GM12878 (cell line): ENCODE measurements around the gene GALNT9. TPM values are rescaled to one million over a fixed set of nuclear protein-coding genes. Genes with fewer than 3 reads are reported as not detected.

Source experiments
- ATAC-seq: fragments of 200-7000 bp; cut with Tn5 transposase; 3 replicates; pipeline ENCODE4 v1.9.1; 2020; ENCODE audit warnings: mild to moderate bottlenecking, moderate library complexity
- BruUV-seq: library from RNA; stranded (reverse); fragments of 400-500 nt; replicated peaks from 2 replicates; lab custom pipeline; 2021; lab: Mats Ljungman, UMichigan
- CTCF ChIA-PET: fragments of 300-600 bp; sonication (Branson Sonifier 250); formaldehyde crosslinking; extraction: SDS; loops from one replicate; lab custom pipeline; 2021; ENCODE audit warnings: inconsistent platforms; lab: Yijun Ruan, JAX
- POLR2A ChIA-PET: fragments of 350-600 bp; formaldehyde crosslinking; extraction: SDS; loops from one replicate; lab custom pipeline; 2021; ENCODE audit warnings: inconsistent platforms; lab: Charles Lee
- RAD21 ChIA-PET: fragments of 300-600 bp; sonication (Branson Sonifier 250); formaldehyde crosslinking; loops from one replicate; lab custom pipeline; 2023; ENCODE audit warnings: antibody characterized with exemption; ENCODE audit not compliant: unreplicated experiment; lab: Charles Lee
- SMC1A ChIA-PET: fragments of 300-600 bp; sonication (Branson Sonifier 250); formaldehyde crosslinking; loops from one replicate; lab custom pipeline; 2023; ENCODE audit not compliant: unreplicated experiment, uncharacterized antibody; lab: Charles Lee
- DNase-seq: peaks from one replicate; pipeline ENCODE4 v3.0.0-alpha.2; 2011; ENCODE audit warnings: low read depth, low spot score
- FAIRE-seq: peaks from 3 replicates; lab custom pipeline; 2011; peaks lifted over from hg19 to GRCh38; lab: Jason Lieb, UNC
- H2AFZ ChIP-seq: 2 replicates; pipeline ENCODE4 v1.6.0; 2011; ENCODE audit warnings: low read depth, low read length, control low read depth; ENCODE audit not compliant: control insufficient read depth
- H3K27ac ChIP-seq: 2 replicates; pipeline ENCODE4 v1.5.1; 2011; ENCODE audit warnings: control low read depth; ENCODE audit not compliant: control insufficient read depth, insufficient read depth
- H3K27me3 ChIP-seq, 2 experiments: replicated peaks in 1 of 2; 2 replicates each; pipeline versions ENCODE4 v1.6.0 to v1.6.1; 2011; ENCODE audit warnings: low read length in 1 of 2; ENCODE audit not compliant: control insufficient read depth in 2 of 2, insufficient read depth in 2 of 2
- H3K36me3 ChIP-seq, 2 experiments: 2 replicates each; pipeline ENCODE4 v1.5.1; 2011; ENCODE audit warnings: low read length in 1 of 2; ENCODE audit not compliant: control insufficient read depth in 2 of 2, insufficient read depth in 2 of 2
- H3K4me1 ChIP-seq: 2 replicates; pipeline ENCODE4 v1.6.1; 2011; ENCODE audit warnings: mild to moderate bottlenecking, low read length, moderate library complexity, mixed read lengths; ENCODE audit not compliant: control insufficient read depth, insufficient read depth
- H3K4me2 ChIP-seq: 2 replicates; pipeline ENCODE4 v1.6.0; 2011; ENCODE audit warnings: control low read depth; ENCODE audit not compliant: control insufficient read depth, insufficient read depth
- H3K4me3 ChIP-seq: fragments of 200-600 bp; sonication (generic); 2 replicates; pipeline ENCODE4 v1.5.1; 2016
- H3K79me2 ChIP-seq: 2 replicates; pipeline ENCODE4 v1.6.0; 2011; ENCODE audit warnings: low read length; ENCODE audit not compliant: control insufficient read depth, insufficient read depth
- H3K9ac ChIP-seq: 2 replicates; pipeline ENCODE4 v1.8.0; 2011; ENCODE audit warnings: low read length, control low read depth, mixed read lengths; ENCODE audit not compliant: control insufficient read depth, insufficient read depth
- H3K9me3 ChIP-seq: replicated peaks from 3 replicates; pipeline ENCODE4 v1.5.1; 2011; ENCODE audit warnings: mild to moderate bottlenecking, low read length; ENCODE audit not compliant: control insufficient read depth, insufficient read depth
- H4K20me1 ChIP-seq: 2 replicates; pipeline ENCODE4 v1.6.0; 2011; ENCODE audit not compliant: control insufficient read depth, insufficient read depth
- BCL3 ChIP-seq: IDR thresholded peaks from 2 replicates; pipeline ENCODE4 v1.6.1; 2011; ENCODE audit warnings: borderline replicate concordance, low read depth, mild to moderate bottlenecking, moderate library complexity, low read length; ENCODE audit not compliant: insufficient read depth, poor library complexity, severe bottlenecking
- CBX5 ChIP-seq: sonication (generic); IDR thresholded peaks from 2 replicates; pipeline ENCODE4 v1.6.1; 2016; ENCODE audit warnings: low read depth, moderate library complexity, mild to moderate bottlenecking, inconsistent platforms
- CEBPZ ChIP-seq: fragments of 150-350 bp; IDR thresholded peaks from 2 replicates; pipeline ENCODE4 v1.6.1; 2016; ENCODE audit warnings: low read depth, low read length
- CTCF ChIP-seq, 3 experiments: IDR thresholded peaks in 2 of 3; conservative IDR thresholded peaks in 1 of 3; 2 replicates each; pipeline ENCODE4 v1.5.1; 2011; ENCODE audit warnings: low read depth in 3 of 3, low read length in 3 of 3, mild to moderate bottlenecking in 3 of 3, control low read depth in 2 of 3, moderate library complexity in 2 of 3, inconsistent platforms in 1 of 3, mixed read lengths in 1 of 3; ENCODE audit not compliant: control insufficient read depth in 2 of 3, insufficient read depth in 1 of 3; ENCODE audit errors: extremely low read depth in 1 of 3
- IKZF1 ChIP-seq: fragments of 450-650 bp; conservative IDR thresholded peaks from 2 replicates; pipeline ENCODE4 v1.6.1; 2017; ENCODE audit warnings: antibody characterized with exemption, mild to moderate bottlenecking
- LARP7 ChIP-seq: fragments of 450-650 bp; IDR thresholded peaks from 2 replicates; pipeline ENCODE4 v1.6.1; 2017; ENCODE audit warnings: mild to moderate bottlenecking
- MEF2A ChIP-seq: IDR thresholded peaks from 2 replicates; pipeline ENCODE4 v1.6.1; 2011; ENCODE audit warnings: low read depth, mild to moderate bottlenecking, low read length, moderate library complexity; ENCODE audit not compliant: insufficient read depth
- POU2F2 ChIP-seq: IDR thresholded peaks from 3 replicates; pipeline ENCODE4 v1.6.1; 2011; ENCODE audit warnings: low read depth, mild to moderate bottlenecking, low read length, borderline replicate concordance
- SMAD5 ChIP-seq: IDR thresholded peaks from 2 replicates; pipeline ENCODE4 v1.6.1; 2016; ENCODE audit warnings: antibody characterized with exemption, low read depth
- SPI1 ChIP-seq: IDR thresholded peaks from 2 replicates; pipeline ENCODE4 v1.6.1; 2011; ENCODE audit warnings: low read depth, mild to moderate bottlenecking, low read length, moderate library complexity, borderline replicate concordance; ENCODE audit not compliant: insufficient read depth
- ZSCAN29 ChIP-seq: fragments of 450-650 bp; IDR thresholded peaks from 2 replicates; pipeline ENCODE4 v1.6.1; 2017; ENCODE audit warnings: mild to moderate bottlenecking, moderate library complexity
- WGBS: methylation state at CpG from one replicate; pipeline ENCODE4 v1.1.6; 2016; ENCODE audit warnings: low lambda C conversion rate; ENCODE audit not compliant: insufficient replicate concordance, insufficient coverage; ENCODE audit errors: missing lambda C conversion rate; 5-methylcytosine and 5-hydroxymethylcytosine counted together
- in situ Hi-C: fragments of 300-500 bp; cut with MboI; formaldehyde crosslinking; loops from 9 replicates; pipeline ENCODE4 v1.14.3; 2018; ENCODE audit warnings: mixed read lengths
- intact Hi-C: fragments of 100-400 bp; cut with micrococcal nuclease; formaldehyde crosslinking; loops from one replicate; pipeline ENCODE4 v1.14.2; 2022; ENCODE audit not compliant: unreplicated experiment
- polyA plus RNA-seq, 11 experiments: library from polyadenylated mRNA; depleted of rRNA in 4 of 11; unstranded in 6 of 11; stranded (reverse) in 5 of 11; fragments of >200 nt; fragmentation: Nextera tagmentation in 4 of 11; fragmentation: Illumina TruSeq in 1 of 11; extraction: Ambion mirVana in 4 of 11; extraction: Trizol in 1 of 11; gene quantifications; 1 replicate in 1 of 11; 2 replicates in 10 of 11; pipeline versions ENCODE4 v1.2.1 to v1.2.3, GENCODE V29; 2011 to 2016; ENCODE audit warnings: inconsistent platforms in 2 of 11, missing spikeins in 2 of 11, low read depth in 1 of 11
- total RNA-seq, 4 experiments: library from RNA; depleted of rRNA in 3 of 4; stranded (reverse); fragments of >200 nt in 3 of 4; fragmentation: Illumina TruSeq in 1 of 4; extraction: Trizol in 1 of 4; gene quantifications; 2 replicates each; pipeline versions ENCODE4 v1.2.1 to v1.2.3, GENCODE V29; 2013 to 2021
- TF ChIP-seq, protein P1 (sequence below): fragments of 450-650 bp; IDR thresholded peaks from 2 replicates; pipeline ENCODE4 v1.6.1; 2017; ENCODE audit warnings: mild to moderate bottlenecking, moderate library complexity

The GALNT9 gene
- total and polyA plus RNA-seq, 10 of the 15 experiments (the other 5 are each of a cell fraction or from before 2014, with no cell fraction given): 0.04 TPM; not detected in 9

DNA sequence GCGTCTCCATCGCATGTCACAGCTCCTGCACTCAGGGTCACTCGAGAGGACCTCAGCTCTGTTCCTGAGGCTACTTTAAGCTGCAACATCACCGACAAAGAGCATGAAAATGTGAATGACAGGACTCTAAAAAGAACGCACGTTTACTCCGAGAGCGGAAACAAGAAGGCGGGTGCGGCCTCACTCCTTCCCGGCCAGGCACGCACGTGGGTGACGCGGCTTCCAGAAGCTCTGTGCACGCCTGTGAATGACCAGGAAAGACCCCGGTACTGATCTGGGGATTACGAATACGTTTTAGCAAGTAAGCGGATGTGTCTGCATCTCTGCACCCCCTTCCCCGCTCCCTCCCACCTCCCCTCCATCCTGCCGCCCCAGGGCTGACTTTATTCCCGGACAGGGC is 15.2 kb upstream of the GALNT9 start:
- ChIA-PET SMC1A (no interaction called here), POLR2A (interaction anchor here (0.6 kb wide), 1 partner anchor 28 kb away, joined by 3 read pairs; no protein-coding TSS in a partner anchor), CTCF (no interaction called here), RAD21 (no interaction called here)
- DNase-seq (no peak), ATAC-seq (no peak), FAIRE-seq (no peak)
- Histone ChIP-seq H3K79me2 (no peaks in the 10 kb centered on the region), H4K20me1 (no peaks in the 10 kb centered on the region), H3K4me3 (no peak overlapping the region), H3K36me3 (no peaks in the 10 kb centered on the region), H3K9me3 (no peaks in the 10 kb centered on the region; the same call in 2 of the 3 replicates), H3K4me2 (no peak overlapping the region), H3K27ac (no peak overlapping the region), H3K27me3 (no peaks in the 10 kb centered on the region), H3K4me1 (no peaks in the 10 kb centered on the region), H2AFZ (no peak overlapping the region), H3K9ac (no peak overlapping the region)
- BruUV-seq: no TSS peak
- no peak for TF ChIP-seq SMAD5
- no peak for TF ChIP-seq MEF2A
- TF ChIP-seq CTCF (IDR thresholded peaks at IDR 0.05 in 2 of 3, conservative IDR thresholded peaks at IDR 0.05 in 1 of 3; ENCODE audit: control insufficient read depth in 2 of 3, extremely low read depth in 1 of 3, insufficient read depth in 1 of 3, low read depth in 3 of 3, low read length in 3 of 3): no peak
- TF ChIP-seq BCL3: no peak
- TF ChIP-seq ZSCAN29: no peak
- TF ChIP-seq IKZF1: no peak
- no peak for TF ChIP-seq POU2F2
- TF ChIP-seq, protein P1, sequence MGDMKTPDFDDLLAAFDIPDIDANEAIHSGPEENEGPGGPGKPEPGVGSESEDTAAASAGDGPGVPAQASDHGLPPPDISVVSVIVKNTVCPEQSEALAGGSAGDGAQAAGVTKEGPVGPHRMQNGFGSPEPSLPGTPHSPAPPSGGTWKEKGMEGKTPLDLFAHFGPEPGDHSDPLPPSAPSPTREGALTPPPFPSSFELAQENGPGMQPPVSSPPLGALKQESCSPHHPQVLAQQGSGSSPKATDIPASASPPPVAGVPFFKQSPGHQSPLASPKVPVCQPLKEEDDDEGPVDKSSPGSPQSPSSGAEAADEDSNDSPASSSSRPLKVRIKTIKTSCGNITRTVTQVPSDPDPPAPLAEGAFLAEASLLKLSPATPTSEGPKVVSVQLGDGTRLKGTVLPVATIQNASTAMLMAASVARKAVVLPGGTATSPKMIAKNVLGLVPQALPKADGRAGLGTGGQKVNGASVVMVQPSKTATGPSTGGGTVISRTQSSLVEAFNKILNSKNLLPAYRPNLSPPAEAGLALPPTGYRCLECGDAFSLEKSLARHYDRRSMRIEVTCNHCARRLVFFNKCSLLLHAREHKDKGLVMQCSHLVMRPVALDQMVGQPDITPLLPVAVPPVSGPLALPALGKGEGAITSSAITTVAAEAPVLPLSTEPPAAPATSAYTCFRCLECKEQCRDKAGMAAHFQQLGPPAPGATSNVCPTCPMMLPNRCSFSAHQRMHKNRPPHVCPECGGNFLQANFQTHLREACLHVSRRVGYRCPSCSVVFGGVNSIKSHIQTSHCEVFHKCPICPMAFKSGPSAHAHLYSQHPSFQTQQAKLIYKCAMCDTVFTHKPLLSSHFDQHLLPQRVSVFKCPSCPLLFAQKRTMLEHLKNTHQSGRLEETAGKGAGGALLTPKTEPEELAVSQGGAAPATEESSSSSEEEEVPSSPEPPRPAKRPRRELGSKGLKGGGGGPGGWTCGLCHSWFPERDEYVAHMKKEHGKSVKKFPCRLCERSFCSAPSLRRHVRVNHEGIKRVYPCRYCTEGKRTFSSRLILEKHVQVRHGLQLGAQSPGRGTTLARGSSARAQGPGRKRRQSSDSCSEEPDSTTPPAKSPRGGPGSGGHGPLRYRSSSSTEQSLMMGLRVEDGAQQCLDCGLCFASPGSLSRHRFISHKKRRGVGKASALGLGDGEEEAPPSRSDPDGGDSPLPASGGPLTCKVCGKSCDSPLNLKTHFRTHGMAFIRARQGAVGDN: no peak
- no peak for TF ChIP-seq LARP7
- no peak for TF ChIP-seq CBX5
- TF ChIP-seq SPI1: no peak
- TF ChIP-seq CEBPZ: no peak
- in situ Hi-C loops (no loop called here), intact Hi-C loops (no loop called here)
- 78% methylated on average over 19 of the region's 23 CpGs for WGBS
